GM21360 (cell line): ENCODE measurements around the gene RBMS2.
"Not testable (repeated sequence)": the region's sequence is repeated elsewhere in the genome, so short reads cannot be mapped to it uniquely, and the experiment has no call there.

Source experiments
- ATAC-seq: cut with Tn5 transposase; IDR thresholded peaks from one replicate; pipeline ENCODE4 v1.9.1; 2021; ENCODE audit warnings: mild to moderate bottlenecking, moderate library complexity; ENCODE audit not compliant: unreplicated experiment

The RBMS2 gene

DNA sequence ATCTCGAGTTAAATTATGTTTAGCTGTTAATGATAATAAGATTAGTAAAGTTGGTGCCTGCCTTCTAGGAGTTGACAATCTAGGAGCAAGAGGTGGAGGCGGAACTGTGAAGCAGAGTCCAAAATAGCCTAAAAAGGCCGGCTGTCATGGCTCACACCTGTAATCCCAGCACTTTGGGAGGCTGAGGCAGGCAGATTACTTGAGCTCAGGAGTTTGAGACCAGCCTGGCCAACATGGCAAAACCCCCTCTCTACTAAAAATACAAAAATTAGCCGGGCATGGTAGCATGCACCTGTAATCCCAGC, 7.7 kb upstream of the RBMS2 start:
- ATAC-seq = not testable (repeated sequence)

DNA sequence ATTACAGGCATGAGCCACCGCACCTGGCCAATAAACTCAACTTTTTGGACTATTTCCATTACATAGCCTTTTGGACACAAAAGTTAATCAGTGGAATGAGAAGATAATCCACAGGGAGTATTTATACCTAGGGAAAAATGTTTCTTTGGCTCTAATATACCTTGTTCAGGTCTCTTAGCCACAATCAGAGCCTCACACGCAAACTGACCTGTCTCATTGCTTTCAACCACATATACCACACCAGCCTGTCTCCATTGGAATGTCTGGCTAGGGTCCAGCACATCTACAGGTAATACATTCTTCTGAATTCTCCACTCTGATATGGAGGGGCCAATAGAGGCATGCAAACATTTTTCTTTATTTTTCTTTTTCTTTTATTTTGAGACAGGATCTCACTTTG, 3.8 kb upstream of the RBMS2 start:
- ATAC-seq = no peak

DNA sequence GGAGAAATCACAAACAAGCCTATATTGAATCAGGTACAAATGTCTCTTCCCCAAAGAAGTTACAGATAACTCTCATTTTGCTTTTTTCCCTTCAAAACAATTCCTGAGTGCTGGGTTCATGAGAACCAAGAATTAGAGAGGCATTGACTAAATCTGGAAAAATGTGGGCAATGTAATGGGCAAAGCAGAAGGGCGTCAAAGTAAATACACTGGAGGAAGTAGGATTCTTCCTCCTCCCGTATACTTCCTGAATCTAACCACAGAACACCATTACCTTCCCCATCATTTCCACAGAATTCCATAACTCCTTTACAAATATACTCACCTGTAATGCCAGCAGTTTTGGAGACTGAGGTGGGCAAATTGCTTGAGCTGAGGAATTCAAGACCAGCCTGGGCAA, 3.0 kb upstream of the RBMS2 start:
- ATAC-seq = no peak

DNA sequence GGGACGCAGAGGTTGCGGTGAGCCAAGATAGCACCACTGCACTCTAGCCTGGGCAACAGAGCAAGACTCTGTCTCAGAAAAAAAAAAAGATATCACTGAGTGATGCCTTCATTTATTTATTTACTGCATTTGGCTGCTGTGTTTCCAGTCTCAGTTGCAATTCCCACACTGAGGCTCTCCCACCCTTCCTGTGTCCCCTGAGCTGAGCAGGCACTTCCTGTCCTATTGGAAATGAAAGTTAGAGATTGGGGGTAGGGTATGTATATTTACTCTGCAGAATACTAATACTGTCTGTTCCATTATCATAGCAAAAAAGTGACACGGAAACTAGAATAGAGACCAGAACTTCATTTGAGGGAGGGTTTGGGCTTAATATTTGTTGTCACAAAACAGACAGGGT, 1.6 kb upstream of the RBMS2 start:
- no peak for ATAC-seq

DNA sequence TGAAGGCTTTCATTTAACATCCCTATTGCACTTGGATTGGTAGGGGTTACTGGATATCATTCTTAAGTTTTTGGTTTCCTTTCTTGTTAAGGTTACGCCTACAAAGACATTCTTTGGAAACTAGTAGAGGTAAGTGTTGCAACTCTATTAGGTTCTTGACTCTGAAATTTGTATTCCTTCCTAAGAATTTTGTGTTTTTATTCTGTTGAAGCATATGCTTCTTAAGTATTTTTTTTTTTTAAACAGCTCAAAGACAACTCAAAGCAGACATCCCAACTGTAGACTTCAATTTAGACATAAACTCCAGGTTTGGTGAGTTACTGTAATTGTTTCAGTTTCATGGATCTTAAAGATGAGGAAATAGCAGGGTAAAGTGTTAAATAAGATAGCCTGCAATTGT, 1.1 kb upstream of the RBMS2 start:
- ATAC-seq = no peak

DNA sequence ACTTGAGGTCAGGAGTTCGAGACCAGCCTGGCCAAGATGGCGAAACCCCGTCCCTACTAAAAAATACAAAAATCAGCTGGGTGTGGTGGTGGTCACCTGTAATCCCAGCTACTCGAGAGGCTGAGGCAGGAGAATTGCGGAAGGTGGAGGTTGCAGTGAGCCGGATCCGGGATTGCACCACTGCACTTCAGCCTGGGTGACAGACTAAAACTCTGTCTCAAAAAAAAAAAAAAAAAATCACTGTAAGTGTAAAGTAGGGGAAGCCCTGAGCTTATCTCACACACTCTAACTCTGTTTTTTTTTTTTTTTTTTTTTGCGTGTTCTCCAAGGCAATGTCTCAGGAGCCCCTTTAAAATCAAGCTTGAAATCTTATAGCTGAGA, 421 bp upstream of the RBMS2 start:
- no peak for ATAC-seq

DNA sequence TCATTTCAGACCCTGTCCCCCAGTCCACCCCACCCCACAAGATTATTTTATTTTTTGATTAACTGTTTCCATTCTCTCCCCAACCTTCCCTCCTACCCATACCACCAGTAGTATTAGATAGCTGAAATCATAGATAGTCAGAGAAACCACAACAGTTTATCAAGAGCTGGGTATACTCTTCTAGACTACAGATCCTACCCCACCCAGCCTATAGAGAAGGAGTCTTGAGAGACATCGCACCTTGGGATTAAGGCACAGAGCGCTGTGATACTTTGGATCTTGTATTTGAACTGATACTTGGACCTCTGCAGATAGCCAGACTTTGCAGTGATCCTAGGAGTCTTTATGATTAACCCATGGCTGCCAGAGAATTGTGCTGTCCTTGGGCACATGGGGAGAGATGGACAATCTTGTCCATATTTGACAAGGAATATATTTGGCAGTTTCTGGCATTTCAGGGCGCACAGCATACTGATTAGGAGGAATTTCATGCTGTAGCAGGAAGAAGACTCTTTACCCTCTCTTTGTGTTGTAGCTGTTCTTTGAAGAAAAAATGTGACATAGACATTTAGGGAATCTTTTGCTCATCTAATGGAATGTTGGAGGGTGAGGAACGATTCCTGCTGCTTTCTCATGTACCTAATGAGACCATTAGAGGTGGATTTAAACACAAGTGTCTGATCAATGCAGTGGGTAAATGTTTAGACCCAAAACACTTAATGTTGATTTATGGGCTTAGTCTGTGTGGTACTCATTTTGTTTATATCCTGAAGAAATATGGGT, 982 bp downstream of the RBMS2 start:
- ATAC-seq = no peak

DNA sequence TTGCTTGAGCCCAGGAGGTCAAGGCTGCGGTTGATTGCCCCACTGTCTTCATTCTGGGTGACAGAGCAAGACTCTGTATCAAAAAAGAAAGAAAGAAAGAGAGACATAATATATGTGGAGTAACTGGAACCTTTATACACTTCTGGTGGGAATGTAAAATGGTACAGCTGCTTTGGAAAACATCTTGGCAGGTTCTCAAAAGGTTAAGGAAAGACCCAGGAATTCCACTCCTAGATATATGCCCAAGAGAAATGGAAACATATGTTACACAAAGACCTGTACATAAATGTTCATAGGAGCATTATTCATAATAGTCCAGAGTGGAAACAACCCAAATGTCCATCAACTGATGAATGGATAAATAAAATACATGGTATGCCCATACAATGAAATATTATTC, 7.2 kb downstream of the RBMS2 start:
- no peak for ATAC-seq

DNA sequence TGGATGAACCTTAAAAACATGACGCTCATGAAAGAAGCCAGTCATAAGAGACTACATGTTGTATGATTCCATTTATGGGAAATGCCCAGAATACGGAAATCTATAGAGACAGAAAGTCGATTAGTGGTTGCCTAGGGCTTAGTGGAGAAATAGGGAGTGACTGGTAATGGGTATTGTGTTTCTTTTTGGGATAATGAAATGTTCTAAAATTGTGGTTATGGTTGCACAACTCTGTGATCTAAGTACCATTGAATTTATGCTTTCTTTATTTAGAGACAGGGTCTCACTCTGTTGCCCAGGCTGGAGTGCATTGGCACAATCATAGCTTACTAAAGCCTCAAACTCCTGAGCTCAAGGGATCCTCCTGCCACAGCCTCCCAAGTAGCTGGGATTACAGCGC, 8.0 kb downstream of the RBMS2 start:
- ATAC-seq = no peak

DNA sequence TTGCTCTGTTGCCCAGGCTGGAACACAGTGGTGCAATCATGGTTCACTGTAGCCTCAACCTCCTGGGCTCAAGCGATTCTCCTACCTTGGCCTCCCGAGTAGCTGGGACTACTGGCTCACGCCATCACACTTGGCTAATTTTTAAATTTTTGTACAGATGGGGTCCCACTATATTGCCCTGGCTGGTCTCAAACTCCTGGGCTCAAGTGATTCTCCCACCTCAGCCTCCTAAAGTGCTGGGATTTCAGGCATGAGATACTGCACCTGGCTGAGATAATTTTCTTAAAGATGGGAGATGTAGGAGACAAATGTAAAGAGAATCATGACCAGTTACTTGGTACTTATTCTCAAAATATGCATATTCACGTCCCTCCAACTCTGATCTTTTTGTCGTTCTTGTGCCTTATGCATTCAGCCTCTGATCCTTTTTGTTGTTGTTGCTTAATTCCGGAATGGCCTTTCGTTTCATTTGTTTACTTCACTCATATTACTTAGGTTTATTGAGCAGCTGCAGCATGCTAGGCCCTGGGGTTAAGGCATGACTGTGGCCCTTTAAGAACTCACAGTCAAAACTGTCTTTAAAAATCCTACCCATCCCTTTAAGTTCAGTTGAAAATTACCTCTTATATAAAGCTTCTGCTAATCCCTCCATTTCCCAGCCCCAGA, 8.9 kb downstream of the RBMS2 start:
- ATAC-seq = no peak

DNA sequence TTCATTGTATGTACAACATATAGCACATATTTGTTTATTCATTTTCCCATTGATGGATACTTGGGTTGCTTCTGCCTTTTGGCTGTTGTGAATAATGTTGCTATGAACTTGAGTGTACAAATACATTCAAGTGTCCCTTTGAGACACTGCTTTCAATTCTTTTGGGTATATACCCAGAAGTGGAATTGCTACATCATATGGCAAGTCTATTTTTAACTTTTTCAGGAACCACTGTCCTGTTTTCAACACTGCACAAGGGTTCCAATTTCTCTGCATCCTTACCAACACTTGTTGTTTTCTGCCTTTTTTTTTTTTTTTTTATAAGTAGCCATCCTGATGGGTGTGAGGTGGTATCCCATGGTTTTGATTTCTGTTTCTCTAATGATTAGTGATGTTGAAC, 15.9 kb downstream of the RBMS2 start:
- ATAC-seq = no peak

DNA sequence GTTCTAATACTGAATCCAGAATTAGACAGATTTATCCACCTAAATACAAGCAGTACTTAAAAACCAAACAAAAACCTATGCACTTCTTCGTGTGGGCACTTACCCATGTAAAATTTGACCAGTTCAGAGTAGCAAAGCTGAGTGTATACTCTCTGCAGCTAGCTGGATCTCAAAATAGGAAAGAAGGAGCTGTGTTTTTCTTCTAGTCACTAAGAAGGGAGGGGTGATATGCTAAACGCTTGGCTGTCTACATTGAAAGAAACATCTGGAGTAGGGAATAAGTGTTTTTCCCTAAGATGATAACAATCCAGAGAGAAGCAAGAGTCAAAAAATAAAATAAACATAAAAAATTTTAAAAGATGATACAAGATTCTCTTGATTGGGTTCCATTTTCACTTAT, 20.0 kb downstream of the RBMS2 start:
- ATAC-seq = no peak

DNA sequence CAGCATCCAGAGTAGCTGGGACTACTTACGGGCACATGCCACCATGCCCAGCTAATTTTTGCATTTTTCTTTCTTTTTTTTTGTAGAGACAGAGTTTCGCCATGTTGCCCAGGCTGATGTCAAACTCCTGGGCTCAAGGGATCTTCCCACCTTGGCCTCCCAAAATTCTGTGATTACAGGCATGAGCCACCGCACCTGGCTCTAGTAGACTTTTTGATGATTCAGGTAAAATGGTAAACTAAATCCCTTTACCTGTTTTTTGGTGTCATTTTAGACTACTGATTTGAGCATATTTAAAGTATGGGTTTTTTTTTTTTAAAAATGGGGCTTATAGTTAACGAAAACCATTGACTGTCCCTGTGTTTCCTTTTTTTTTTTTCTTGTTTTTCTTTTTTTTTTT, 20.5 kb downstream of the RBMS2 start:
- ATAC-seq = no peak

DNA sequence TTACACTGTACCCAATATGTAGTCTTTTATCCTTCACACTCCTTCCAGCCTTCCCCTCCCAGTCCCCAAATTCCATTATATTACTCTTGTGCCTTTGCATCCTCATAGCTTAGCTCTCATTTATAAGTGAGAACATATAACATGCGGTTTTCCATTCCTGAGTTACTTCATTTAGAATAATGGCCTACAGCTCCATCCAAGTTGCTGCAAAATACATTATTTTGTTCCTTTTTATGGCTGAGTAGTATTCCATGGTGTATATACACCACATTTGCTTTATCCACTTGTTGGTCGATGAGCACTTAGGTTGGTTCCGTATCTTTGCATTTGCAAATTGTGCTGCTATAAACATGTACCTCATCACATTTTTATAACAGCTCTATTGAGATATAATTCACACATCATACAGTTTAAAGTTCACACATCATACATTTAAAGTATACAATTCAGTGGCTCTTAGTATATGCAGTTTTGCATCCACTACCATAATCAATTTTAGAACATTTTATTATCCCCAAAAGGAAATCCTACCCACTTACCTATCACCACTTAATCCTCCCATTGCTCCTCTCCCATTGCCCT, 23.5 kb downstream of the RBMS2 start:
- ATAC-seq = no peak

DNA sequence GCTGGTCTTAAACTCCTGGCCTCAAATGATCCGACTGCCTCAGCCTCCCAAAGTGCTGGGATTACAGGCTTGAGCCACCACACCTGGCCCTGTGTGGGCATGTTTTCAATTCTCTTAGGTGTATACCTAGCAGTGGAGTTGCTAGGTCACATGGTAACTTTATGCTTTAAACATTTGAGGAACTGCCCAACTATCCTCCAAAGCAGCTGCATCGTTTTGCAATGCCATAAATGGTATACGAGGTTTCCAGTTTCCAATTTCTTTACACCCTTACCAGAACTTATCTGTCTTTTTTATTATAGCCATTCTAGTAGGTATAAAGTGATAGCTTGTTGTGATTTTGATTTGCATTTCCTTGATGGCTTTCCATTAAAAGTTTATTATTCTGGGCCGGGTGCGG, 25.1 kb downstream of the RBMS2 start:
- ATAC-seq = no peak

DNA sequence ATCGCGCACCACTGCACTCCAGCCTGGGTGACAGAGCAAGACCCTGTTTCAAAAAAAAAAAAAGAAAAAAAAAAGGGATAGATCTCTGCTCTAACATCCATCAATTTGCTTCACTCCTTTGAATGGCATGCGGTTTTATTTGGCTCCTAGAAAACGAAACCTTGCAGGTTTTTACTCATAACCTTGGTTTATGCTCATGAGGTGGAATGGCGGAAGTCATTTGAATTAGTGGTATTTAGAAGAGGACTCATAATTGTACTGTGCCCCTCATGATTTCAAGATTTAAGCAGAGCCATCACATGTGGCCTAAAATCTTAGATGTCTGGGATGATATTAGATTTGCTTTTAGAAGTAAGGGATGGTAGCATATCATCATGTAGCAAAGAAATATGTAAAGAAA, 29.4 kb downstream of the RBMS2 start:
- ATAC-seq = no peak

DNA sequence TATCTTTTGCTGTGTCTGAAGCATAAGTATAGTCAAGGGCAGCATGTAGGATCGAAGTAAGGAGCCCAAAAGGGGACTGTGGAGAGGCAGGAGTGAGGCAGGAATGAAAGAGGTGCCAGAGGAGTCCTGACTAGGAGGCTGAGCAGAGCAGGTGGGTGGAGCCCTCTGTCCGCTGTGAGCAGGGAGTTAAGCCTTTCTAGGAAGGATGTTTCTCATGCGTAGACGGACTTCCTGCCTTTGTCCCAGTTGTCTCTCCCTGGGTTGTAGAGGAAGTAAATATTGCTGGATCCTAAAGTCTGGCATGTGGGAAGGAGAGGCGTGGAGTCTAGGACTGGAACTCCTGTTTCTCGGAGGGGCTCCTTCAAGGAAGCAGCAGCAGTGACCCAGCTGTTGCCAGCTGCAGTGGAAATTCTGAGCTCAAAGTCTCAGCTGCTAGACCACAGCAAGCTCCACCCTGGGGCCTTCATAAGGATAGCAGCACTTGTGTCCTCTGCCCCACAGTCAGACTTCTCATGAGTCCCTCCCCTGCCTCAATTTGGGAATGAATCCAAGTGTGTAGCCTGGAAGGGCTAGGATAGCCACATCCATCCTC, 44.0 kb downstream of the RBMS2 start:
- no peak for ATAC-seq

DNA sequence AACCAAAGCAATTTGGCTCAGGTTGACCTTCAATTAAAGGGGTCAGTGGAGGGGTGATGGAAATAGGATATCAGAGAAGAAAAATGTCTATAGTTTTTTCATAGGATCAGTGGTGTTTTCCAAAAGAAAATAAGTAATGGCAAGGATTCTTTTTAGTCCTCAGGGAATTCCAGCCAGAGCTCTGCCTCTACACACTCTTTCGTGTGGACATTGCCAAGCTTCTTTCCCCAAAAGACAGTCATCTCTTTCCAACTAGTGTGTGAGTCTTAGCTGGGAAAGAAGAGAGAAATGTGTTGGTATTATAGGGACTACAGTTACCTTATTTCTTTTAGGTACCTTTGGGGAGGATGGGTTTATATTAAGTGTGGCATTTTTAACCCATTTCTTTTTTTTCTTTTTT, 46.5 kb downstream of the RBMS2 start:
- ATAC-seq = no peak

DNA sequence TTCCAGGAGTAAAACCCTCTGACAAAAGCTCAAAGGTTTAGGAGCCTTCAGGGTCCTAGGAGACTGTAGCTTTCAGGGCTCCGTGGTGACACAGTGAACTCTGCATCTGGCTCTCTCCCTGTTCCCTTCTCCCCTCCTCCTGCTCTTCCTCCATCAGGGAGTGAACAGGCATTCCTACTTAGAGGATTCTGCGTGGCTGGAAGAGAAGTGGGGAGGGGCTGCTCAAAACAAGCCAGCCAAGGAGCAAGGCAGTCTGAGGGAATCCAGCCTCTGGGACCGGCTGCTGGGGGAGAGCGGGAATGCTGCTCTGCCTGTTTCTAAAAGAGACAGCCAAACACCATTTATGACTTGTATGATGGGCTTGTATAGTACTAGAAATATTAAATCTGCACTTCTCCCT, 49.5 kb downstream of the RBMS2 start:
- ATAC-seq = no peak

DNA sequence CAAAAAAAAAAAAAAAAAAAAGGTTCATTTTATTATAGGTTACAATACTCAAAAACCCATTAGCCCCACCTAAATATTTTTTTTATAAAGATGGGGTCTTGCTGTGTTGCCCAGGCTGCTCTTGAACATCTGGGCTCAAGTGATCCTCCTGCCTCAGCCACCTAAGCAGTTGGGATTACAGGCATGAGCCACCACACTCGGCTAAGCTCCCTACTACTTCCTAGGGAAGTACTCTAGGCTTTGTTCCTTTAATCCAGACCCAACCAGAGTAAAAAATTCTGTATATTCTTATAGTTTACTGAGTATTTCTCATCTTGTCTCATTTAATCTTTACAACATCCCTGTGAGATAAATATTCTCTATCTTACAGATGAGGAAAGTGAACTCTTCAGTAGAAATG, 50.7 kb downstream of the RBMS2 start:
- no peak for ATAC-seq

DNA sequence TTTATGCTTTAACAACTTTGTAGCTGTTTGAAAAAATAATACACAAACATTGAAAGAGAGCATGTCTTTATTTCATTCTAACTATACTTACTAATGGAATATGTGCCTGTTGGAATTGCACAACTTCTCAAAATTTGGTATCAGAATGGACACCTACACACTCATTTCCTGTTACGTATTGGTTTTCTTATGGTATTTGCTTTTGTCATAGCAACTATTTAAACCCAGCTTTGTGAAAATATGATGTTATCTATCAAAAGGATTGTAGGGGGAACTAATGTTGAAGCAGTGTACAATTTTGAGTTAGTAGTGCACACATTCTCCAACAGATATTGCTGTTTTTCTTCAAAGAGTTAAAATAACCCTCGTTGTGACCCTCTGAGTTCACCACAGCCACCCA, 52.6 kb downstream of the RBMS2 start:
- ATAC-seq = no peak

DNA sequence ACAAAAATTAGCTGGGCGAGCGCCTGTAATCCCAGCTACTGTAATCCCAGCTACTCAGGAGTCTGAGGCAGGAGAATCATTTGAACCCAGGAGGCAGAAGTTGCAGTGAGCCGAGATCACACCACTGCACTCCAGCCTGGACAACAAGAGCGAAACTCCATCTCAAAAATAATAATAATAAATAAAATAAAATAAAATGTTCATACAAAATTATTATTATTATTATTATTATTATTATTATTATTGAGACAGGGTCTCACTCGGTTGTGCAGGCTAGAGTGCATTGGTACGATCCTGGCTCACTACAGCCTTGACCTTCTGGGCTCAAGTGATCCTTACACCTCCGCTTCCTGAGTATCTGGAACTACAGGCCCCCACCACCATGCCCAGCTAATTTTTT, 55.6 kb downstream of the RBMS2 start:
- not testable (repeated sequence) for ATAC-seq
